HEK293T (cell line): ENCODE results near the gene LGALS1.

Source experiments
- CTCF ChIA-PET: fragments of 350-600 bp; formaldehyde crosslinking; extraction: SDS; loops from one replicate; lab custom pipeline; 2021; ENCODE audit warnings: antibody characterized with exemption, inconsistent platforms; lab: Yijun Ruan, JAX
- POLR2A ChIA-PET: fragments of 350-600 bp; formaldehyde crosslinking; extraction: SDS; loops from one replicate; lab custom pipeline; 2020; ENCODE audit warnings: antibody characterized with exemption, inconsistent platforms; lab: Yijun Ruan, JAX
- DNase-seq: peaks from one replicate; pipeline ENCODE4 v3.0.0; 2012; ENCODE audit warnings: mixed read lengths; ENCODE audit errors: extremely low spot score
- ARNT ChIP-seq: fragments of 450-650 bp; IDR thresholded peaks from 2 replicates; pipeline ENCODE4 v1.6.1; 2017; ENCODE audit warnings: mild to moderate bottlenecking
- CTBP1 ChIP-seq: fragments of 450-650 bp; IDR thresholded peaks from 2 replicates; pipeline ENCODE4 v1.6.1; 2016; ENCODE audit warnings: borderline replicate concordance
- FOXK2 ChIP-seq: fragments of 450-650 bp; IDR thresholded peaks from 2 replicates; pipeline ENCODE4 v1.6.1; 2016; ENCODE audit warnings: mild to moderate bottlenecking
- FOXM1 ChIP-seq: fragments of 450-650 bp; IDR thresholded peaks from 2 replicates; pipeline ENCODE4 v1.6.1; 2017; ENCODE audit warnings: mild to moderate bottlenecking, borderline replicate concordance
- NFRKB ChIP-seq: fragments of 450-650 bp; IDR thresholded peaks from 2 replicates; pipeline ENCODE4 v1.6.1; 2016; ENCODE audit warnings: mild to moderate bottlenecking, moderate library complexity
- TARDBP ChIP-seq: fragments of 450-650 bp; IDR thresholded peaks from 2 replicates; pipeline ENCODE4 v1.6.1; 2016

The LGALS1 gene

DNA sequence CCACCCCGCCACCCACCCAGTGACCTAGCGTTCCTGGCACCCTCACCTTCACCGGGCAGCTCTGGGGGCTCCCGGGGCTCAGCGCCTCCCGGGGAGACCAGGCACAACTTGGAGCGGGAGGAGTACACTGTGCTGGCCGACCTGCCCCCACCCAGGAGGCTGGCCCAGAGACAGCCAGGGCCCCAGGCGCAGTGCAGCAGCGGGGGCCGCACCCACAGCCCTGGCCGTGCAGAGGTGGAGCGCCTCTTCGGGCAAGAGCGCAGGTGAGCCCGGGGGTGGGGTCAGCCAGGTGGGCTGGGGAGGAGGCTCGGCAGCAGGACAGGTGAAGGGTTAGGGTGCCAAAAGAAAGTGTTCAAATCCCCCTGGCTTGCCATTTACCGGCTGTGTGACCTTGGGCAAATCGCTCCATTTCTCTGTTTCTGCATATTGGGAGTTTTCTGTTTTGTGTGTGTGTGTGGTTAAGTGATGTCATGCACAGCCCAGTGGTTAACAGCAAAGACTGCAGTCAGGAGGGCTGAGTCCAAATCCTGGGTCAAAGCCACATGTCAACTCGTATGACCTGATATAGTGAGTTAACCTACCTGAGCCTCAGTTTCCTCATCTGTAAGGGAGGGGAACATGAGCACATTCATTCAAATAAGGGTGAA lies 50.9 kb downstream of the LGALS1 start:
- ChIA-PET CTCF (no interaction called here), POLR2A (no interaction called here)
- no peak for DNase-seq
- no peak for TF ChIP-seq FOXK2
- TF ChIP-seq ARNT = no peak
- TF ChIP-seq TARDBP = no peak
- no peak for TF ChIP-seq FOXM1

DNA sequence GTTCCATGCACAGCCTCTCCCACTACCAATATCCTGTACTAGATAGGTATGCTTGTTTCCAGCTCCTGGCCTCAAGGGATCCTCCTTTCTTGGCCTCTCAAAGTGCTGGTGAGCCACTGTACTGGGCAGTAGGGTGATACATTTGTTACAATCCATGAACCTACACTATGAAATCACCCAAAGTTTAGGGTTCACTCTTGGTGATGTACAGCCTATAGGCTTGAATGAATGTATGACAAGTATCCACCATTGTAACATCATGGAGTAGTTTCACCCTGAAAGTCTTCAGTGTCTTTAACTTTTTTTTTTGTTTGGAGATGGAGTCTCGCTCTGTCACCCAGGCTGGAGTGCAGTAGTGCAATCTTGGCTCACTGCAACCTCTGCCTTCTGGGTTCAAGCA lies 53.2 kb downstream of the LGALS1 start:
- TF ChIP-seq FOXM1 (no peak), CTBP1 (no peak), NFRKB (no peak)
- no peak for DNase-seq
- ChIA-PET POLR2A (interaction anchor here (0.9 to 1.5 kb wide), 3 partner anchors 12 to 120 kb away, joined by 3 to 4 read pairs (median 3); partner anchors contain the start of genes GGA1 and PDXP), CTCF (interaction anchor here (0.6 to 1.4 kb wide), 2 partner anchors 43 to 67 kb away, joined by 3 to 4 read pairs; no protein-coding TSS in a partner anchor)
